NCI-H345 (cell line): ENCODE results near the gene TULP4.
A peak's percentile ranks its signal among the peaks of the same experiment; 100 is the strongest.
"Not testable (repeated sequence)": the region's sequence is repeated elsewhere in the genome, so short reads cannot be mapped to it uniquely, and the experiment has no call there.

ENCODE experiments used
- DNase-seq: peaks from one replicate; lab custom pipeline; 2025; lab: John Stamatoyannopoulos, UW

TULP4 gene

GRCh38 chr6:158503222-158503621, 191.0 kb downstream of the TULP4 start:
- no peak for DNase-seq

- DNase-seq = no peak
Measured at GRCh38 chr6:158503846-158504245, 191.6 kb downstream of the TULP4 start.

DNA sequence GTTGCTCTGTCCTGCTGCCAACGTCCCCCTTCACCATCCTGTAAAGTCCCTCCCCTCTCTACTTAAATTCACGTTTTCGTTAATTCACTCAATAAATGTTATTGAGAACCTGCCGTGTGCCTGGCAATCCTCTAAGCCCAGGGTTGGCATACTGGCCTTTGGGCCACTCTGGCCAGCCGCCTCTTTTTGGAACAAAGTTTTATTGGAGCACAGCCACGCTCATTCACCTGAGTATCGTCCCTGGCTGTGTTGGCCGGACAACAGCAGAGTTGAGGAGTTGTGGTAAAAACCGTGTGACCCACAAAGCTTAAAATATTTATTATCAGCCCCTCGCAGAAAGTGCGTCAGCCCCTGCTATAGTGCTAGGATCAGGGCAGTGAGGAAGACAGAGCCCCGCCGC, 192.9 kb downstream of the TULP4 start:
- DNase-seq = no peak

GRCh38 chr6:158506601-158507000, 194.3 kb downstream of the TULP4 start:
- DNase-seq = no peak

DNA sequence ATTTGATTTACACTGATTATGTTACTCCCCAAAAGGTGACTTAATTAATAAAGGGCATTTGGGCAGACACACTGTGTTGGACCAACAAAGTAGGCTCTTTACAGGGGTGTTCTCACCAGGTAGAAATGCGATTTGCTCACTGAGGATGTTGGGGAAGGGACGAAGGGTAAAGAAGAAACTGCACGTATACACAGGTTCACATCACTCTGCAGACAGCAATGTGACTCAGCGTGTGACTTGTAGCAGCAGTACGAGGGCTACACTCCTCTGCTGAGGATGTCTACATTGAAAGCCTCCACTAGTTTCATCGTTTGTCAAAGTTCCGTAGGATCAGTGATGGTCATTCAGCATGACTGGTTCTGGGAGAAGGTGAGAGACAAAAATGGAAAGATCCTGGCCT, 194.9 kb downstream of the TULP4 start:
- no peak for DNase-seq

DNA sequence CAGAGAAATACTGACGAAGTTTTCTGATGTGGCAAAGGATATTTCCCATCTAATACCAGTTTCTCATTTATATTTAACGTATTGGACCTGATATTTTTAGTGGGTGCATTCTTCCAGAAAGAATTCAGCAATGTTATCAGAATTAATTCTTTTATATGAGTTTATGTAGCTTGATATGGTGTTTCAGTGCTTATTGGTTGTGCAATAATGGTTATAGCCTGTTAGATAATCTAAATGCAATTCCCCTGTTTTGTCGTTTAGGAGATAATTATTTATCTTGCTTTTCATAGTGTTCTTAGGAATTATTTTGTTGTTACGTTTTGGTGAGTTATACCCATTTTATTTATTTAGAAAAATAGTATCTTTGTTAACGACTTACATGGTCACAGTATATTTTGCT, 196.2 kb downstream of the TULP4 start:
- no peak for DNase-seq

- DNase-seq = no peak
Measured at GRCh38 chr6:158509465-158509864, 197.2 kb downstream of the TULP4 start.

GRCh38 chr6:158512809-158513208, 200.5 kb downstream of the TULP4 start:
- DNase-seq = no peak

DNA sequence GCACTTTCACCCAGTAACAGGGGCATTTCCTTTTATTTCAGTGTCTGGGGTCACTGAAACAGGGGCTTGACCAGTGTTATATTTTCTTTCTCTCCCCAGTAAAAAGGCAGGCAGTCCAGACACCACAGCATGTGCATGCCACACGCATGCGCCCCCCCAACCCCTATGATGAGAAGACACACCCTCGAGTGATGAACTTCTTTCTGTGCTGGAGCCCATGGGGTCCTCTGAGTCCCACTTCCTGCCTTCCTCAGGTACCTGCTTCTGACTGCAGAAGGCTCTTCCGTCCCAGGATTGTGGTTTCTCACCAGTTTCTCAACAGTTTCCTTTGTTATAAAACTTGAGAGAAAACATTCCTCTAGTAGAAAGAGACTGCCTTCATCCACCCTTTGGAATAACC, 201.9 kb downstream of the TULP4 start:
- DNase-seq = no peak

- no peak for DNase-seq
Measured at GRCh38 chr6:158514991-158515390, 202.7 kb downstream of the TULP4 start.

- DNase-seq = no peak
Measured at GRCh38 chr6:158516098-158516497, 203.8 kb downstream of the TULP4 start.

GRCh38 chr6:158517038-158517437, 204.8 kb downstream of the TULP4 start:
- DNase-seq = no peak

DNA sequence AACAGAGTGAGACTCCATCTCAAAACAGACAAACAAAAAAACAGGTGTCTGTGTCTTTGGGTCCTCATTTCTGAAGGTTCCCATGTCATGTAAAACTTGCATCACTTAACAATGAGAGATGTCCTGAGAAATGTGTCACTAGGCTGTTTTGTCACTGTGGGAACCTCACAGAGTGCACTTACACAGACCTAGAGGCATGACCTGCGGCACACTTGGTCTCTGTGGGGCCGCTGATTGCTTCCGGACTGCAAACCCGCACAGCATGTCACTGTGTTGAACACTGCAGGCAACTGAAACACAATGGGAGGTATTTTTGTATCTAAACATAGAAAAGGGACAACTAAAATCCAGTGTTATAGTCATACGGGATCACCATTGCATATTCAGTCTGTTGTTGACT, 205.3 kb downstream of the TULP4 start:
- DNase-seq = peak; percentile 36

DNA sequence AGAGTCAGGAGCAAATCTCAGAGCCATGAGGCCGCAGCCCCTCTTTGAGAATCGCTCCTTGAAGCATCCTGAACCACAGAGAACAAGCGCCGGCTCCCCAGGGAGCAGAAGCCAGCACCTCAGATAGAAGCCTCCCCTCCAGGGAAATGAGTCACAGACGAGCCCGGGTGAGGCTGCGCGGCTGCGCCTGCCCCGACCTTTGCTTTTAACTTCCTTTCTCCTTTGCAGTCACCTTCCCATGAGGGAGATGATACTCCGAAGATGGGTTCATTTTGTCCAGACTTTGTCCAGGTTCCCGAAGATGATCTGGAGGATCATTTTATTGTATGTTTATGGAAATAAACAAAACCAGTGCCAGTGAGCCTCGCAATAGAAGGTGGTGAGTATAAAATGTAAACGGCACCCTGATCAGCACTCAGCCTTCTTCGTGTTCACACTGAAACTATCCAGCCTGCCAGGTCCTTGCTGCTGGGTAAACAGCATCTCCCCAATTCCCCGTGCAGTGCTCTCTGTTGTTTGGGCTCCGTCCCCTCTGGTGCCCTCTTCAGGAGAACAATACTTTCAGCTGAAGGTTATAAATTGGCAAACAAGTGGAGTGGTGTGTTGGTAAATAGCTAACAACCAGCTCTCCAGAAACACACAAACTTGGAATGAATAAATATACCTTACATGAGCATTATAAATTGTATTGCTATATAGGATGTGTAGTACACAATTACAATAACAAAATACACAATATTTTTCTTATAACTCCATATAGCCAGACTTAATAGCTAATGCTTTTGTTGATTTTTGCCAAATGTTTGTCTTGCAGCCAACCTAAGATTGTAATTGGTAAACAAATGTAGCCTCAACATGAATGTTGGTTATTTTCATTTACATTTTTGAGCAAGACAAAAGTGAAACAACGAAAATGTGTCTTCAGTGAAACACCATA, 206.2 kb downstream of the TULP4 start:
- peak; percentile 86 for DNase-seq

DNA sequence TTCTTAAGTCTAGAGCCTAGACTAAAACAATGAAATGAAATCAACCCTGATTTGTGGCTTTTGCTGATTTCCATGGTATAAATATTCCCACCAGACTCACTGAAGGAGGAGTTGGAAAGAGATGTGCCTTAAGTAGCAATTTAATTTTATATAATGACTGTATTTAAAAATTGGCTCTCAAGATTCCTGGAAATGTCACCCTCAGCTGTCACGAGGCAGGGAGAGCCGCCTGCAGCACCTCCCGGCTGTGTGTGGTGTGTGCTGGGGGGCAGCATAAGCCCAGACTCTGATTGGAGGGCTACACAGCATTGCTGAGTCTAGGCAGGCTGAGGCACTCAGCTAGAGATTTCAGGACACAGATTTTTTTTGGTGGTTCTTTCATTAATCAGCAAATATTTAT, 207.0 kb downstream of the TULP4 start:
- DNase-seq = no peak

GRCh38 chr6:158519761-158520160, 207.5 kb downstream of the TULP4 start:
- DNase-seq = no peak

DNA sequence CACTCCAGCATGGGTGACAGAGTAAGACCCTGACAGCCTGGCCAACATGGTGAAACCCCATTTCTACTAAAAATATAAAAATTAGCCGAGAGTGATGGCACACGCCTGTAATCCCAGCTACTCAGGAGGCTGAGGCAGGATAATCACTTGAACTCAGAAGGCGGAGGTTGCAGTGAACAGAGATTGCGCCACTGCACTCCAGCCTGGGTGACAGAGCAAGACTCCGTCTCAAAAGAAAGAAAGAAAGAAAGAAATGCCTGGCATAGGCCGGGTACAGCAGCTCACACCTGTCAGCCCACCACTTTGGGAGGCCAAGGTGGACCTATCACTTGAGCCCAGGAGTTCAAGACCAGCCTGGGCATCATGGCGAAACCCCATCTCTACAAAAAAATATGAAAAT, 208.7 kb downstream of the TULP4 start:
- DNase-seq = not testable (repeated sequence)

DNA sequence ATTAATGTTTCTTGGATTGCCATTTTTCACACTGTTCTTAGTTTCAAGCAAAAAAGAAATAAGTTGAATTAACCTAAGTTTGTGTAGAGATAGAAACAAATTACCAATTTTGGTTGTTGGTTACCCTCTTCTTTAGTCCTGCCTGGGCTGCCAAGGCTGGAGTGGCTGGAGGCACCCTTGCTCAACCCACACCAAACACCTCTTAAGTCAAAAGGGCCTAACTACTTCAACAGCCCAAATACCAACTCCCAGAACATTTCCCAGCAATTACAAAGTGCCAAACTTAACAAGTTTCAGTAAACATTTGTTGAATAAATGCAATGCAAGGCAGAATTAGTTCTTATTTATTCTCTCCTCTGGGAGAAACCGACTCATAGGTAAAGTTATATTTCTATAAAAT, 209.5 kb downstream of the TULP4 start:
- DNase-seq = no peak

DNA sequence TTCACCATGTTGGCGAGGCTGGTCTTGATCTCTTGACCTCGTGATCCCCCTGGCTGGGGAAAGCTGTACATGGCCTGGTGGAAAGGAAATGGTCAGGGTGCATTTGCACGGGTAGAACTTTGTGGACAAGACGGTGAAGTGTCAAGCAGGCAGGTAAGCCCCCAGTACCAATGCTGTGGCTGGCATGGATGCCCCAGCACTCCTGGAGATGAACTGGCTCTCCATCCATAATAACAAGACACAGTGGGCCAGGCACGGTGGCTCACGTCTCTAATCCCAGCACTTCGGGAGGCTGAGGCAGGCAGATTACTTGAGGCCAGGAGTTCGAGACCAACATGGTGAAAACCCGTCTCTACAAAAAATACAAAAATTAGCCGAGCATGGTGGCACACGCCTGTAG, 210.4 kb downstream of the TULP4 start:
- DNase-seq = no peak

DNA sequence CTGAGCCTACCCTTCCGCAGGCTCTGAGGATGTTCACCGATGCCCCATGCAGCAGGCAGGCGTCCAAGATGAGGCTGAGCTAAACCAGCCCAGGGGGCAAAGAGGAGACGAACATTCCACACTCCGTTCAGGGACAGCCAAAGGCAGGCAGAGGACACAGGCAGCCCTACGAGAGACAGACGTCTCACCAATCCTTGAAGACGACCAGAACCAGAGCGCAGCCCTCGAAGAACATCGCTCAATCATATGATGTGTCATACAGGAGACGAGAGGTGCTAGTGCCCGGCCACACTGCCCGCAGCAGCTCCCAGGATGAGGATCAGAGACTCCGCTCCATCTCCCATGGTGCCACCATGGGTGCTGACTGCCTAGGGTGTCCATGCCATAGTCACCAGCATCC, 212.0 kb downstream of the TULP4 start:
- no peak for DNase-seq

GRCh38 chr6:158527858-158528257, 215.6 kb downstream of the TULP4 start:
- not testable (repeated sequence) for DNase-seq

GRCh38 chr6:158528826-158529225, 216.6 kb downstream of the TULP4 start:
- no peak for DNase-seq

DNA sequence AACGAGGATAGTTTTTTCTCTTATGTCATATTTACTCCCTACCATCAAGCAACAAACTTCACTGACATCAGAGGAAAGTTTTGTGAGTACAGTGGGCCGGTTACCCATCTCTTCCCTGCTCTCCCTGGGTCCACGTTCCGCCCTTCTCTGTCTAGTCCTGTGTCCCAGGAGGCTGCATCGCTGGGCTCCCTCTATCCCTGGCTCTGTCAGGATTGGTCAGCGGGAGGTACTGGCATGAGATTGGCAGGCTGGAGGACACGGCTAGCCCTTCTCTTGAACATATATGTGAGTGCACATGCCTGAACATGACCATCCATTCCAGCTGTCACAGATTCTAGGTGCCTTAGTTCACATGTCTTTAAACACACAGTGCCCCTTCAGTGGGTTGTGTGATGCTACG, 217.4 kb downstream of the TULP4 start:
- DNase-seq = no peak

DNA sequence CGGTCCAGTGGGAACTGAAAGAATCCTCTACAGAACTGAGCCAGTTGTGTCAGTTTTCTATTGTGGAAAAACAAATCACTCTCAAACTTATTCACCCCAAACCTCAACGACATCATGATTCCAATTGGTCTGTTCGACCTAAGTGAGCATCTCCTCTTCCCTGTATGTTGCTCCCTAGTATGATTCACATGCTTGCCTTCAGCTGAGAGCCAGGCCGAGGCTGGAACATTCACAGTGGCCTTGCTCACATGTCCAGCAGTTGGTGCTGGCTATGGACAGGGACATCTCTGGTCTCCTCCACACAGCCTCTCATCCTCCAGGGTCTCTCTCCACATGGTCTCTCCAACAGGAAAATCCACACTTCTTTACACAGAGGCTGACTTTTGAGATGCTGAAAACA, 219.3 kb downstream of the TULP4 start:
- no peak for DNase-seq
